Psoas muscle (tissue), 8 donors: ENCODE data around the gene APLP2. TPM values are rescaled to one million over a fixed set of nuclear protein-coding genes. Genes with fewer than 3 reads are reported as not detected.

Experiments used
- ATAC-seq, 4 donors: fragments of 200-7000 bp; cut with Tn5 transposase; one replicate each; pipeline ENCODE4 v1.9.1; 2020; ENCODE audit warnings: moderate library complexity in 3 of 4, mild to moderate bottlenecking in 2 of 4
- DNase-seq, 2 donors: peaks; one replicate each; pipeline ENCODE4 v3.0.0-alpha.2; 2020
- H3K27ac ChIP-seq: fragments of 200-600 bp; one replicate; pipeline ENCODE4 v1.8.0; 2022
- H3K27me3 ChIP-seq, 3 donors: fragments of 200-600 bp in 1 of 3; one replicate each; pipeline versions ENCODE4 v1.6.1 to v1.8.0; 2013 to 2022; ENCODE audit warnings: low read length in 2 of 3, mild to moderate bottlenecking in 2 of 3, moderate library complexity in 1 of 3; ENCODE audit not compliant: insufficient read depth in 3 of 3
- H3K36me3 ChIP-seq, 2 donors: fragments of 200-600 bp in 1 of 2; one replicate each; pipeline versions ENCODE4 v1.6.1 to v1.8.0; 2013 to 2022; ENCODE audit warnings: low read depth in 1 of 2, mild to moderate bottlenecking in 1 of 2, moderate library complexity in 1 of 2; ENCODE audit not compliant: insufficient read depth in 1 of 2
- H3K4me1 ChIP-seq: fragments of 200-600 bp; one replicate; pipeline ENCODE4 v1.8.0; 2022
- H3K4me3 ChIP-seq: fragments of 200-600 bp; one replicate; pipeline ENCODE4 v1.8.0; 2022; ENCODE audit warnings: mild to moderate bottlenecking
- H3K9me3 ChIP-seq: fragments of 200-600 bp; one replicate; pipeline ENCODE4 v1.8.0; 2022
- CTCF ChIP-seq: fragments of 200-600 bp; IDR thresholded peaks from one replicate; pipeline ENCODE4 v1.8.0; 2022; ENCODE audit warnings: antibody characterized with exemption
- WGBS, 3 donors: extraction: QIAGEN DNeasy Blood & Tissue Kit; methylation state at CpG; one replicate each; pipeline versions ENCODE4 v1.1.6 to v1.1.7; 2013; 5-methylcytosine and 5-hydroxymethylcytosine counted together
- intact Hi-C, 2 donors: fragments of 100-400 bp; cut with DNase I; formaldehyde crosslinking; loops; one replicate each; pipeline versions ENCODE4 v1.11.0 to v1.14.2; 2022
- polyA plus RNA-seq, 3 donors: library from polyadenylated mRNA; stranded (reverse); fragments of 200-250 nt; gene quantifications; one replicate each; pipeline ENCODE4 v1.2.3, GENCODE V29; 2013
- total RNA-seq, 4 donors: library from RNA; stranded (reverse); fragmentation: NEBNext Ultra II Directional in 2 of 4; extraction: Animal tissue kit (Norgen Biotek cat#: 25700) in 2 of 4; gene quantifications; one replicate each; pipeline versions ENCODE4 v1.2.1 to v1.2.4, GENCODE V29; 2021 to 2023
- donor health status: healthy with polysubstance abuse.
- donor health status: DM: no; HTN: no; CAD: no; lungs with moderate emphysema.
- donor health status: Bipolar disorder and iron deficiency.
- donor health status: healthy.
- donor health status: DM: yes; HTN: yes; CAD: no.
- donor health status: DM: no; HTN: no; CAD: no.
- donor health status: DM: no; HTN: no; CAD: no.
- donor health status: DM: yes; HTN: yes; CAD: no.

The APLP2 gene
- total and polyA plus RNA-seq, 7 donors = 37.8 to 96.7 (median 67.6) TPM

DNA sequence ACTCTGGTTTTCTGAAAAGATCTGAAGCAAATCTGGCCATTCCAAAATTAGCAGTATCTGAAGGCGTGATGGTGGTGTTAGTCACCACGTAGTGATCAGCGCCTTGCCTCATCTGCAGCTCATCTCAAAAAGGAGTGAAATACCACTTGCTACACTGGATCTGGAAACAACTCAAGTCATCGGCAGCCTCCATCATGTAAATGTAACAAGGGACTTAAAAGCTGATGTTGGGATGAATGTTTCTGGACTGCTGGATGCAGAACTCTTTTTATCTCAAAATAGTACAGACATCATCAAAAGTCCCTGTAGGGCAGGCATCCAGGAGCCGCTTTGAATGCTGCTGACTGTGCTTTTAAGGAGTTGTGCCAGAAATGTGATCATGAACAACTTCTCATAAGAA lies 14.1 kb upstream of the APLP2 start:
- WGBS, 3 donors = 51 to 65% (median 57%) methylated on average over 5 of the region's 5 CpGs
- peaks cover 0 to 11% (median 3%) of the 10 kb centered on the region in 3 donors for H3K27me3 ChIP-seq
- H3K4me3 ChIP-seq = no peak overlapping the region
- no peaks in the 10 kb centered on the region for H3K36me3 ChIP-seq
- ATAC-seq (peak in 1 of 4 donors; percentile 52), DNase-seq (no peak)
- H3K27ac ChIP-seq = no peak overlapping the region
- TF ChIP-seq CTCF = no peak
- intact Hi-C loops = no loop called here
- H3K9me3 ChIP-seq = no peaks in the 10 kb centered on the region
- H3K4me1 ChIP-seq = no peaks in the 10 kb centered on the region

DNA sequence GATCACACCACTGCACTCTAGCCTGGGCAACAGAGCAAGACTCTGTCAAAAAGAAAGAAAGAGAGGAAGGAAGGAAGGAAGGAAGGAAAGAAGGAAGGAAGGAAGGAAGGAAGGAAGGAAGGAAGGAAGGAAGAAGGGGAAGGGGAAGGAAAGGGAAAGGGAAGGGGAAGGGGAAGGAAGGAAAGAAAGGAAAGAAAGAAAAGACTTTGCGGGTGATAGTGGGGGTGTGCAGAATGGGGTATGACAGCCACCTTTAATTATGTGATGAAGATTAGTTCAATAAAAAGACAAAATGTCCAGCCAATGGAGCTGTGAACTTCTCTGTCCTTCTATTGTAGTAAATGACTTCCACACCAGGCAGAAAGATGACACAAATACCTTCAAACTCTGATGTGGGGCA lies 8.7 kb upstream of the APLP2 start:
- DNase-seq (no peak), ATAC-seq (no peak)
- Histone ChIP-seq H3K27ac (no peak overlapping the region), H3K9me3 (no peaks in the 10 kb centered on the region), H3K27me3 (peaks cover 0 to 11% (median 3%) of the 10 kb centered on the region in 3 donors), H3K4me3 (no peak overlapping the region), H3K4me1 (peaks cover under 1% of the 10 kb centered on the region), H3K36me3 (no peaks in the 10 kb centered on the region)
- no peak for TF ChIP-seq CTCF
- intact Hi-C loops = no loop called here
- WGBS, 3 donors = 71 to 81% (median 74%) methylated on average over 1 of the region's 1 CpG

- Histone ChIP-seq H3K36me3 (no peaks in the 10 kb centered on the region), H3K4me1 (peaks cover 2% of the 10 kb centered on the region), H3K27me3 (peaks cover 0 to 11% (median 3%) of the 10 kb centered on the region in 3 donors), H3K9me3 (no peaks in the 10 kb centered on the region), H3K4me3 (no peak overlapping the region), H3K27ac (no peak overlapping the region)
- intact Hi-C loops = no loop called here
- TF ChIP-seq CTCF = no peak
- DNase-seq (no peak), ATAC-seq (no peak)
- whole genome bisulfite sequencing, 3 donors = 78 to 86% (median 80%) methylated on average over 4 of the region's 4 CpGs
These were observed 7.7 kb upstream of the APLP2 start for GRCh38 chr11:130062026-130062425.

DNA sequence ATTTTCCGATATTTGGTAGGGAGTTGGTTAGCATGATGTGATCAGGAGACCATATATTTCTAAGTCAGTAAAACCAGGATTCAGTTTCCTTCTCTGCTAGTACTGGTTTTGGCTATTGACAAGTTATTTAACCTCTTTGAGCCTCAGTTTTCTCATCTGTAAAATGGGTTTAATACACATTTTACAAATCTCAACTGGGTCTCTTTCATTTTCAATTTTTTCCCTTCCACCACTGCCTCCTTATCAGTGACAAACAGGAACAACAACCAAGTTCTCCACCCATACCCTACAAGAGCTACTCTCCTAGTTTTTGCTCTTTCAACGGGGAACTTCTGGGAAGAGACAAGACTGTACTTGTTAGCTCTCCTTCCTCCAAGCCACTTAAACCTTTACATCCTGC lies 6.2 kb upstream of the APLP2 start:
- peaks cover 4% of the 10 kb centered on the region for H3K4me1 ChIP-seq
- no peak overlapping the region for H3K4me3 ChIP-seq
- no peaks in the 10 kb centered on the region for H3K9me3 ChIP-seq
- DNase-seq (no peak), ATAC-seq (no peak)
- no peaks in the 10 kb centered on the region for H3K36me3 ChIP-seq
- no peak for TF ChIP-seq CTCF
- H3K27me3 ChIP-seq = peaks cover 0 to 6% (median 3%) of the 10 kb centered on the region in 3 donors
- no peak overlapping the region for H3K27ac ChIP-seq
- WGBS, 3 donors = 91 to 94% (median 94%) methylated on average over 2 of the region's 2 CpGs
- intact Hi-C loops = no loop called here

- ATAC-seq = no peak
These were observed 5.1 kb upstream of the APLP2 start for GRCh38 chr11:130064596-130064995.

More at GRCh38 chr11:130064596-130064995, 5.1 kb upstream of the APLP2 start:
- intact Hi-C loops = no loop called here
- 61 to 88% (median 74%) methylated on average over 4 of the region's 4 CpGs for WGBS, 3 donors
- TF ChIP-seq CTCF = no peak
- peaks cover 7% of the 10 kb centered on the region for H3K4me1 ChIP-seq
- H3K9me3 ChIP-seq = no peaks in the 10 kb centered on the region
- no peaks in the 10 kb centered on the region for H3K36me3 ChIP-seq
- no peak for DNase-seq
- H3K27me3 ChIP-seq = peaks cover 0 to 3% (median 0%) of the 10 kb centered on the region in 3 donors
- no peak overlapping the region for H3K27ac ChIP-seq
- H3K4me3 ChIP-seq = no peak overlapping the region
